Colonic mucosa (tissue), 4 donors: Measurements from ENCODE around the gene TUBB1. TPM values are rescaled to one million over a fixed set of nuclear protein-coding genes. Genes with fewer than 3 reads are reported as not detected.

ENCODE experiments used
- DNase-seq: peaks from one replicate; pipeline ENCODE4 v3.0.0-alpha.2; 2020
- H3K27ac ChIP-seq: fragments of 200-600 bp; one replicate; pipeline ENCODE4 v1.8.0; 2021
- H3K27me3 ChIP-seq: fragments of 200-600 bp; one replicate; pipeline ENCODE4 v1.8.0; 2021
- H3K36me3 ChIP-seq: fragments of 200-600 bp; one replicate; pipeline ENCODE4 v1.8.0; 2021
- H3K4me1 ChIP-seq: fragments of 200-600 bp; one replicate; pipeline ENCODE4 v1.8.0; 2021; ENCODE audit warnings: mild to moderate bottlenecking
- H3K4me3 ChIP-seq: fragments of 200-600 bp; one replicate; pipeline ENCODE4 v1.8.0; 2021
- H3K9ac ChIP-seq, 2 donors: one replicate each; pipeline ENCODE4 v1.7.0; 2013; ENCODE audit warnings: control low read depth in 2 of 2, low read depth in 2 of 2, low read length in 2 of 2
- H3K9me3 ChIP-seq: fragments of 200-600 bp; one replicate; pipeline ENCODE4 v1.8.0; 2021
- intact Hi-C: fragments of 100-400 bp; cut with DNase I; formaldehyde crosslinking; loops from one replicate; pipeline ENCODE4 v1.14.1; 2022
- total RNA-seq, 2 donors: library from RNA; stranded (reverse); fragmentation: NEBNext Ultra II Directional in 1 of 2; extraction: Animal tissue kit (Norgen Biotek cat#: 25700) in 1 of 2; gene quantifications; one replicate each; pipeline ENCODE4 v1.2.1, GENCODE V29; 2021
- TF ChIP-seq, protein P1 (sequence below): fragments of 200-600 bp; IDR thresholded peaks from one replicate; pipeline ENCODE4 v1.8.0; 2022; ENCODE audit warnings: antibody characterized with exemption, mild to moderate bottlenecking
- donor health status: healthy.
- donor health status: DM: no; HTN: no; CAD: no.
- donor health status: DM: no; HTN: no; CAD: no.

TUBB1 gene
- total RNA-seq, 2 donors from 2014 or later: not detected

DNA sequence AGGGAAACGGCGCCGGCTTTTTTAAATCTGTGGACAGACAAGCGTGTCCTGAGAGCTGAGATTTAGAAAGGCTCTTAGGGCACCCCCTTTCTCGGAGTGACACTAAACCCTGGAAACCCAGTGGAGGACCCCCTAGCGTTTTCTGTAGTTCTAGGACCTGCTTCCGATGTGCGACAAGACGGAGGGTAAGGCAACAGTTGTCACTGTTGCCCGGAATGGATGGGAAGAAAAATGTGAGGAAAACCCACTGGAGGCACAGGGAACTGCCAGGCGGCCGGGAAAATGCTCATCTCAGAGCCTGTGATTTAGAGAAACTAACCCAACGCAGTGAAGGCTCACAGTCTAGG, 13.5 kb downstream of the TUBB1 start:
- H3K9me3 ChIP-seq: no peaks in the 10 kb centered on the region
- peak overlapping the region; percentile 82 for H3K4me3 ChIP-seq
- H3K27me3 ChIP-seq: no peaks in the 10 kb centered on the region
- H3K4me1 ChIP-seq: peaks cover 4% of the 10 kb centered on the region
- TF ChIP-seq, protein P1, sequence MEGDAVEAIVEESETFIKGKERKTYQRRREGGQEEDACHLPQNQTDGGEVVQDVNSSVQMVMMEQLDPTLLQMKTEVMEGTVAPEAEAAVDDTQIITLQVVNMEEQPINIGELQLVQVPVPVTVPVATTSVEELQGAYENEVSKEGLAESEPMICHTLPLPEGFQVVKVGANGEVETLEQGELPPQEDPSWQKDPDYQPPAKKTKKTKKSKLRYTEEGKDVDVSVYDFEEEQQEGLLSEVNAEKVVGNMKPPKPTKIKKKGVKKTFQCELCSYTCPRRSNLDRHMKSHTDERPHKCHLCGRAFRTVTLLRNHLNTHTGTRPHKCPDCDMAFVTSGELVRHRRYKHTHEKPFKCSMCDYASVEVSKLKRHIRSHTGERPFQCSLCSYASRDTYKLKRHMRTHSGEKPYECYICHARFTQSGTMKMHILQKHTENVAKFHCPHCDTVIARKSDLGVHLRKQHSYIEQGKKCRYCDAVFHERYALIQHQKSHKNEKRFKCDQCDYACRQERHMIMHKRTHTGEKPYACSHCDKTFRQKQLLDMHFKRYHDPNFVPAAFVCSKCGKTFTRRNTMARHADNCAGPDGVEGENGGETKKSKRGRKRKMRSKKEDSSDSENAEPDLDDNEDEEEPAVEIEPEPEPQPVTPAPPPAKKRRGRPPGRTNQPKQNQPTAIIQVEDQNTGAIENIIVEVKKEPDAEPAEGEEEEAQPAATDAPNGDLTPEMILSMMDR: no peak
- DNase-seq: no peak
- peaks cover 9% of the 10 kb centered on the region for H3K36me3 ChIP-seq
- intact Hi-C loops: no loop called here
- peak overlapping the region; percentile 89 for H3K27ac ChIP-seq
- H3K9ac ChIP-seq: peak overlapping the region; percentile 69 to 77

DNA sequence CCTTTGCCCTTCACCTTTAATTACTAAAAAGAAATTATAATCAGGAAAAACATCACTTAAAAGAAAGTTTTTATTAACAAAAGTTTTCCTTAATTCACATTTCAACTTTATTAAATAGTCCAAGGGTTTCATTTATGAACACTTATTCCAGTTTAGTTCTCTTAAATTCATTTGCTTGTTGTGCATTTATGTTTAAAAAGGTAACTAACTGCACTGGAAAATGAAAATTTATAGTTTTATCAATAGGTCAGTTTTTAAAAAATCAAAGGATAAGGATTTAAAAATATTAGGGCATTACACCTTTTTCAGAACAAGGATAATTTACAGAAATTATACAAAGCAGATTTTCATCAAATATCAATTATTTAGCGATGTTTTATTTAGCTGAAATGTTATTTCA, 13.9 kb downstream of the TUBB1 start:
- no peaks in the 10 kb centered on the region for H3K27me3 ChIP-seq
- intact Hi-C loops: no loop called here
- H3K4me1 ChIP-seq: peaks cover 4% of the 10 kb centered on the region
- TF ChIP-seq, protein P1: no peak
- peak overlapping the region in 1 of 2 donors; percentile 77 for H3K9ac ChIP-seq
- peaks cover 13% of the 10 kb centered on the region for H3K36me3 ChIP-seq
- peak overlapping the region; percentile 89 for H3K27ac ChIP-seq
- no peak for DNase-seq
- no peaks in the 10 kb centered on the region for H3K9me3 ChIP-seq
- H3K4me3 ChIP-seq: peak overlapping the region; percentile 82

DNA sequence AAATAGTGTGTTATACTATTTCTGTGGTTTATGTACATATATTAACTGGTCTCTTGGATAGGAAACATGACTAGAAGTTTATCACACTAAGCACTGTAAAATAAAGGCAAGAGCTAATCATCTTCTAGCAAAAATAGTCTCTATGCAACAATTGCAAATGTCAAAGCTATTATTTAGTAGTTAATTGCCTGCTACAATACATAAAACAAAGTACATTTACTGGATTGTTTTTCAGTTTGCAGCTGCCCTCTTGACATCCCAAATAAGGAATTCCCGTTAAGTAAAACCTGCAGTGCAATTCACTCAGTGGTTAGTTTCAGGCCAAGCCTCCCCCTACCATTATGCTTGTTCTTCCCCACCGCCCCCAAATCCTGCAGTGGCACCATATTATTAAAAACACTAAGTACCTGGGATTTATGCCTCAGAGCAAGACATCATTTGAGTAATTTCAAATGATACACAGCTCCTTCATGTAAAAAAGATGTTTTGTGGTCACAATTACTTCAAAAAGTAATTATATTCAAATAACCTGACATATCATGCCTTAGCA, 14.5 kb downstream of the TUBB1 start:
- TF ChIP-seq, protein P1: no peak
- DNase-seq: no peak
- intact Hi-C loops: no loop called here
- Histone ChIP-seq H3K36me3 (peaks cover 13% of the 10 kb centered on the region), H3K27me3 (no peaks in the 10 kb centered on the region), H3K9me3 (no peaks in the 10 kb centered on the region), H3K9ac (no peak overlapping the region), H3K4me1 (peaks cover 4% of the 10 kb centered on the region), H3K27ac (no peak overlapping the region), H3K4me3 (no peak overlapping the region)

DNA sequence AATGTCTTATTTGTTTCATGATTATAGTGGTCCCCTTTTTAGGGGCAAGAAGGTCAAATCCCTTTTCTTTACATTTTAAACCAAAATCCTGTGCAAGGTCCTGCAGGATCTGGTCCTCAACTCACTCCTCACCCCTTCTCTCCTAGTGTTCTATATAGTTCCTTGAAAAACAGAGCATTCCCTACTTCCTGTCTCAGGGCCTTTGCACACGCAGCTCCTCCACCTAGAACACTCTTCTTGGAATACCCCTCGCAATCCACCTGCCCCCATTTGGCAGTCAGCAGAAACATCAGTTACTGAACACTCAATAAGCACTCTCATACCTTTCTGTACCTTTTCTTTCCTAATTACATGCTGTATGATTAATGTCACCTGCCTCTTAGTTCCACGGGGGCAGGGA, 16.2 kb downstream of the TUBB1 start:
- peaks cover 13% of the 10 kb centered on the region for H3K36me3 ChIP-seq
- H3K9me3 ChIP-seq: no peaks in the 10 kb centered on the region
- intact Hi-C loops: no loop called here
- TF ChIP-seq, protein P1: no peak
- H3K27me3 ChIP-seq: no peaks in the 10 kb centered on the region
- H3K27ac ChIP-seq: no peak overlapping the region
- H3K9ac ChIP-seq: no peak overlapping the region
- H3K4me1 ChIP-seq: peaks cover 7% of the 10 kb centered on the region
- no peak overlapping the region for H3K4me3 ChIP-seq
- DNase-seq: no peak

DNA sequence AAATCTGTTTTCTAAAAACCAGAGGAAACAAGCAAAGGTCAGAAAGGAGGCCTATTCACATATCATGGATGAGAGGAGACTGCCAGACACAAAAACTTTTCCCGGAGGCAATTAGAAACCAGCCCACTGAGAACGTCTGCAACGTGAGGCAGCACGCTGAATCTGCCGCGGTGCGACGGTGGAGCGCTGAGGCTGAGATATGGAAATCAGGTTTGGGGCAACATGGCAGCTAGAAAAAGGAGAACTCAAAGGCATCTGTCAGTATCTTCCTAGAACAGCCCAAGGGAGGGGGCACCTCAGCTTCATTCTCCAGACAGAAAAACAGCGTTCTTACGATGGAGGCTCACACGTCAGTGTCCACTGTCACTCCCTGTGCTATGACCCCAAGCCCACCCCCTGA, 18.2 kb downstream of the TUBB1 start:
- TF ChIP-seq, protein P1: no peak
- H3K27me3 ChIP-seq: no peaks in the 10 kb centered on the region
- H3K27ac ChIP-seq: no peak overlapping the region
- H3K9me3 ChIP-seq: no peaks in the 10 kb centered on the region
- H3K9ac ChIP-seq: no peak overlapping the region
- H3K4me1 ChIP-seq: peaks cover 17% of the 10 kb centered on the region
- H3K36me3 ChIP-seq: peaks cover 13% of the 10 kb centered on the region
- intact Hi-C loops: no loop called here
- DNase-seq: no peak
- H3K4me3 ChIP-seq: no peak overlapping the region

DNA sequence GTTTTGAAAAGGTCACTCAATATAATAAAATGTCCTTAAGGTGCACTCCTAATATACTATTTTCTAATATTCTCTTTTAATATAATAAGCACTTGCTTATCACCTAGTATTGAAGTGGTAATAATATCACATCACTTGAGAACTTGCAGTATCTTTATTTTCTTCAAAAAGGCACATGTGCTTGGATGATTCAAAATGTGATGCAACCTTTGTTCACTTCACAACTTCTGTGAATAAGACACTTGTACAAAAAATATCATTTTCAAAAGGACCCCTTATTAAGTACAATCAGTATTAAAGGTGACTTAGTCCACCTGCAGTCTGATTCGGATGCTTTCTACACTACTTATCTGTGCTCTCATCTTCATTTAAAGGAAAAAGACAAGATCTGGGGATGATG, 20.0 kb downstream of the TUBB1 start:
- Histone ChIP-seq H3K36me3 (peaks cover 13% of the 10 kb centered on the region), H3K9me3 (no peaks in the 10 kb centered on the region), H3K4me3 (no peak overlapping the region), H3K4me1 (peaks cover 22% of the 10 kb centered on the region), H3K9ac (no peak overlapping the region), H3K27ac (no peak overlapping the region), H3K27me3 (no peaks in the 10 kb centered on the region)
- TF ChIP-seq, protein P1: no peak
- intact Hi-C loops: no loop called here
- no peak for DNase-seq
